CD14-positive monocyte (primary cell): ENCODE data around the gene OXCT1. TPM values are rescaled to one million over a fixed set of nuclear protein-coding genes. Genes with fewer than 3 reads are reported as not detected.

Experiments
- DNase-seq, 3 donors: peaks; one replicate each; pipeline ENCODE4 v3.0.0-alpha.2; 2011 to 2022
- H2AFZ ChIP-seq: 2 replicates; pipeline ENCODE4 v1.6.0; 2012; ENCODE audit warnings: mild to moderate bottlenecking, low read depth, low read length, inconsistent platforms; ENCODE audit not compliant: insufficient read depth, poor library complexity, severe bottlenecking
- H3K27ac ChIP-seq, 2 donors: 1 replicate in 1 of 2; 2 replicates in 1 of 2; pipeline ENCODE4 v1.5.1; 2012 to 2013; ENCODE audit warnings: low read length in 2 of 2, control low read depth in 1 of 2, inconsistent platforms in 1 of 2, low read depth in 1 of 2, mild to moderate bottlenecking in 1 of 2
- H3K27me3 ChIP-seq, 2 donors: one replicate each; pipeline versions ENCODE4 v1.6.0 to v1.6.1; 2011 to 2013; ENCODE audit warnings: low read length in 2 of 2; ENCODE audit not compliant: control insufficient read depth in 2 of 2, insufficient read depth in 2 of 2
- H3K36me3 ChIP-seq, 2 donors: replicated peaks in 1 of 2; 1 replicate in 1 of 2; 2 replicates in 1 of 2; pipeline versions ENCODE4 v1.5.1 to v1.6.1; 2012 to 2013; ENCODE audit warnings: low read length in 2 of 2, control low read depth in 1 of 2, inconsistent platforms in 1 of 2, mild to moderate bottlenecking in 1 of 2; ENCODE audit not compliant: insufficient read depth in 2 of 2, control insufficient read depth in 1 of 2
- H3K4me1 ChIP-seq, 2 donors: 1 replicate in 1 of 2; 2 replicates in 1 of 2; pipeline versions ENCODE4 v1.5.1 to v1.6.1; 2012 to 2013; ENCODE audit warnings: low read length in 2 of 2, control low read depth in 1 of 2, inconsistent platforms in 1 of 2, mild to moderate bottlenecking in 1 of 2, moderate library complexity in 1 of 2; ENCODE audit not compliant: insufficient read depth in 2 of 2, control insufficient read depth in 1 of 2
- H3K4me2 ChIP-seq: replicated peaks from 2 replicates; pipeline ENCODE3; 2012; ENCODE audit warnings: low read length, moderate library complexity, mild to moderate bottlenecking; ENCODE audit not compliant: poor library complexity, severe bottlenecking; ENCODE audit errors: extremely low read depth
- H3K4me3 ChIP-seq, 3 experiments: fragments of 200-600 bp in 1 of 3; sonication (generic) in 1 of 3; replicated peaks in 1 of 3; 1 replicate in 2 of 3; 2 replicates in 1 of 3; pipeline ENCODE4 v1.5.1; 2011 to 2013; ENCODE audit warnings: low read length in 3 of 3, mild to moderate bottlenecking in 3 of 3, control low read depth in 2 of 3, low read depth in 2 of 3, inconsistent platforms in 1 of 3, moderate library complexity in 1 of 3
- H3K79me2 ChIP-seq: 2 replicates; pipeline ENCODE4 v1.6.0; 2012; ENCODE audit warnings: mild to moderate bottlenecking, control low read depth, inconsistent platforms, low read length, moderate library complexity; ENCODE audit not compliant: insufficient read depth
- H3K9ac ChIP-seq: 2 replicates; pipeline ENCODE4 v1.6.0; 2017; ENCODE audit warnings: low read length, mild to moderate bottlenecking; ENCODE audit not compliant: insufficient read depth, poor library complexity, severe bottlenecking
- H3K9me3 ChIP-seq, 2 donors: replicated peaks in 1 of 2; 1 replicate in 1 of 2; 2 replicates in 1 of 2; pipeline versions ENCODE4 v1.5.1 to v1.6.1; 2012 to 2013; ENCODE audit warnings: low read length in 2 of 2, control low read depth in 1 of 2; ENCODE audit not compliant: control insufficient read depth in 1 of 2, insufficient read depth in 1 of 2
- H4K20me1 ChIP-seq: 2 replicates; pipeline ENCODE4 v1.6.0; 2012; ENCODE audit warnings: mild to moderate bottlenecking, low read length, control low read depth, moderate library complexity; ENCODE audit not compliant: insufficient read depth
- H3K27ac Mint-ChIP-seq, 7 donors: one replicate each; pipeline ENCODE4 v1.8.0; 2020; ENCODE audit warnings: mild to moderate bottlenecking in 7 of 7, mixed read lengths in 7 of 7, moderate library complexity in 6 of 7, inconsistent platforms in 2 of 7
- H3K27me3 Mint-ChIP-seq, 3 donors: one replicate each; pipeline ENCODE4 v1.8.0; 2021 to 2022; ENCODE audit warnings: low read depth in 3 of 3, mild to moderate bottlenecking in 3 of 3, mixed read lengths in 3 of 3, moderate library complexity in 3 of 3, inconsistent platforms in 1 of 3
- H3K36me3 Mint-ChIP-seq, 2 donors: one replicate each; pipeline ENCODE4 v1.8.0; 2020; ENCODE audit warnings: mixed read lengths in 2 of 2, inconsistent platforms in 1 of 2, mild to moderate bottlenecking in 1 of 2
- H3K4me1 Mint-ChIP-seq: one replicate; pipeline ENCODE4 v1.8.0; 2020; ENCODE audit warnings: mild to moderate bottlenecking, mixed read lengths
- H3K4me3 Mint-ChIP-seq, 2 donors: one replicate each; pipeline ENCODE4 v1.8.0; 2020; ENCODE audit warnings: mild to moderate bottlenecking in 2 of 2, mixed read lengths in 2 of 2, moderate library complexity in 1 of 2
- H3K9me3 Mint-ChIP-seq, 7 donors: one replicate each; pipeline ENCODE4 v1.8.0; 2020 to 2022; ENCODE audit warnings: mixed read lengths in 7 of 7, mild to moderate bottlenecking in 6 of 7, moderate library complexity in 6 of 7, inconsistent platforms in 2 of 7
- WGBS: methylation state at CpG from one replicate; pipeline ENCODE4 v1.1.5; 2013; ENCODE audit warnings: missing lambda C conversion rate; ENCODE audit not compliant: insufficient coverage; 5-methylcytosine and 5-hydroxymethylcytosine counted together
- intact Hi-C, 2 donors: fragments of 100-400 bp; cut with micrococcal nuclease; formaldehyde crosslinking; loops; one replicate each; pipeline versions ENCODE4 v1.15.0 to v1.15.1; 2023
- polyA plus RNA-seq, 3 donors: library from polyadenylated mRNA; depleted of rRNA in 1 of 3; unstranded in 2 of 3; stranded (reverse) in 1 of 3; fragments of 300-500 nt in 2 of 3; fragments of >200 nt in 1 of 3; fragmentation: Illumina TruSeq in 2 of 3; gene quantifications; 1 replicate in 2 of 3; 2 replicates in 1 of 3; pipeline ENCODE4 v1.2.3, GENCODE V29; 2012 to 2021
- TF ChIP-seq, protein P1 (sequence below): fragments of 200-600 bp; IDR thresholded peaks from one replicate; pipeline ENCODE4 v1.8.0; 2022; ENCODE audit warnings: antibody characterized with exemption, mild to moderate bottlenecking

Gene OXCT1
- polyA plus RNA-seq, 3 donors: 1.3 to 3.4 (median 1.9) TPM

DNA sequence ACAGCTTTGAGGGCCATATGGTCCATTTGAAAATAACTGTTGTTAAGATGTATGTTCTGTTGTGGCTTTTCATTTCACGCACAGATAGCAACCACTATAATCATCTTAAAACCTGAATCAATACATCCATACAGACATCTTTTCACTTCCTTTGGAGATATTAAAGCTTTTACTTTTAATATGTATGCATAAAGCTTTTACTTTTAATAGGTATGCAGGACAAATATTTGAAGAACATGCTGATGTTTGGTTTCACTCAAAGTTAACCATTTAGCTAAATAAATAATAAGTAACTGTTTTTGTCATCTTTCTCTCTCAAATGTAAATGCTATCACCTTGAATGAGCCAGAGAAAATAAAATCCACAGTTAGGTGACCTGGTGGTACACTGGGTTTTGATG lies 108.6 kb downstream of the OXCT1 start:
- H3K27ac Mint-ChIP-seq: no peak overlapping the region
- peaks cover 0 to 1% (median 0%) of the 10 kb centered on the region in 3 donors for H3K27me3 Mint-ChIP-seq
- H3K9me3 Mint-ChIP-seq: no peaks in the 10 kb centered on the region
- WGBS: no CpG with 5 or more reads among the region's 1 CpG
- H4K20me1 ChIP-seq: no peaks in the 10 kb centered on the region
- no peaks in the 10 kb centered on the region for H3K4me1 ChIP-seq
- intact Hi-C loops: no loop called here
- TF ChIP-seq, protein P1, sequence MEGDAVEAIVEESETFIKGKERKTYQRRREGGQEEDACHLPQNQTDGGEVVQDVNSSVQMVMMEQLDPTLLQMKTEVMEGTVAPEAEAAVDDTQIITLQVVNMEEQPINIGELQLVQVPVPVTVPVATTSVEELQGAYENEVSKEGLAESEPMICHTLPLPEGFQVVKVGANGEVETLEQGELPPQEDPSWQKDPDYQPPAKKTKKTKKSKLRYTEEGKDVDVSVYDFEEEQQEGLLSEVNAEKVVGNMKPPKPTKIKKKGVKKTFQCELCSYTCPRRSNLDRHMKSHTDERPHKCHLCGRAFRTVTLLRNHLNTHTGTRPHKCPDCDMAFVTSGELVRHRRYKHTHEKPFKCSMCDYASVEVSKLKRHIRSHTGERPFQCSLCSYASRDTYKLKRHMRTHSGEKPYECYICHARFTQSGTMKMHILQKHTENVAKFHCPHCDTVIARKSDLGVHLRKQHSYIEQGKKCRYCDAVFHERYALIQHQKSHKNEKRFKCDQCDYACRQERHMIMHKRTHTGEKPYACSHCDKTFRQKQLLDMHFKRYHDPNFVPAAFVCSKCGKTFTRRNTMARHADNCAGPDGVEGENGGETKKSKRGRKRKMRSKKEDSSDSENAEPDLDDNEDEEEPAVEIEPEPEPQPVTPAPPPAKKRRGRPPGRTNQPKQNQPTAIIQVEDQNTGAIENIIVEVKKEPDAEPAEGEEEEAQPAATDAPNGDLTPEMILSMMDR: no peak
- no peak overlapping the region for H3K9ac ChIP-seq
- no peak for DNase-seq
- H3K36me3 ChIP-seq: peaks cover 0 to 14% of the 10 kb centered on the region in 2 donors
- no peak overlapping the region for H2AFZ ChIP-seq
- H3K4me2 ChIP-seq: no peak overlapping the region
- peaks cover 29 to 34% of the 10 kb centered on the region in 2 donors for H3K36me3 Mint-ChIP-seq
- H3K4me3 Mint-ChIP-seq: no peak overlapping the region
- H3K9me3 ChIP-seq: no peaks in the 10 kb centered on the region
- no peaks in the 10 kb centered on the region for H3K27me3 ChIP-seq
- H3K79me2 ChIP-seq: no peaks in the 10 kb centered on the region
- no peak overlapping the region for H3K4me3 ChIP-seq
- H3K4me1 Mint-ChIP-seq: no peaks in the 10 kb centered on the region
- no peak overlapping the region for H3K27ac ChIP-seq

DNA sequence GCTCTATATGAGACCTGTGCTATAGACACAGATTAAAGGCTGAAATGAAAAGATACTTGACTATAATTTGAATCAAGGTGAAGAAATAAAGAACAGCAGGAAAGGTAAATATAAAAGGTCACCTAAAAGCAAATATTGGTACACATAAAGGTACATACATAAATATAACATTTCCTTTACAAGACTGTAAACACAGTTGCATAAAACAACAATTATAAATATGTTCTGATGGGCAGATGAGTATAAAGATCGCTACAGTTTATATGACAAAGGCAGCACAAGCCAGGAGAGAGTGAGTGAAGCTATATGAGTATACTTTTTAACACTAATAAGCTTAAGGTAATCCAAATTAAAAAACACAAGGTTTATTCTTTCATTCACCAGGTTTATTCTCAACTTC lies 114.5 kb downstream of the OXCT1 start:
- Mint-ChIP-seq H3K36me3 (peaks cover 29 to 32% of the 10 kb centered on the region in 2 donors), H3K4me1 (no peaks in the 10 kb centered on the region), H3K27me3 (no peaks in the 10 kb centered on the region), H3K9me3 (no peaks in the 10 kb centered on the region), H3K27ac (no peak overlapping the region), H3K4me3 (no peak overlapping the region)
- Histone ChIP-seq H3K4me3 (no peak overlapping the region), H4K20me1 (no peaks in the 10 kb centered on the region), H3K9ac (no peak overlapping the region), H3K79me2 (no peaks in the 10 kb centered on the region), H3K36me3 (peaks cover 0 to 14% of the 10 kb centered on the region in 2 donors), H3K27ac (no peak overlapping the region), H3K27me3 (no peaks in the 10 kb centered on the region), H2AFZ (no peak overlapping the region), H3K4me1 (no peaks in the 10 kb centered on the region), H3K4me2 (no peak overlapping the region), H3K9me3 (no peaks in the 10 kb centered on the region)
- WGBS: no CpG with 5 or more reads among the region's 1 CpG
- no peak for DNase-seq
- intact Hi-C loops: no loop called here
- TF ChIP-seq, protein P1: no peak
